Measurements from ENCODE around the gene GRM7.

The GRM7 gene

DNA sequence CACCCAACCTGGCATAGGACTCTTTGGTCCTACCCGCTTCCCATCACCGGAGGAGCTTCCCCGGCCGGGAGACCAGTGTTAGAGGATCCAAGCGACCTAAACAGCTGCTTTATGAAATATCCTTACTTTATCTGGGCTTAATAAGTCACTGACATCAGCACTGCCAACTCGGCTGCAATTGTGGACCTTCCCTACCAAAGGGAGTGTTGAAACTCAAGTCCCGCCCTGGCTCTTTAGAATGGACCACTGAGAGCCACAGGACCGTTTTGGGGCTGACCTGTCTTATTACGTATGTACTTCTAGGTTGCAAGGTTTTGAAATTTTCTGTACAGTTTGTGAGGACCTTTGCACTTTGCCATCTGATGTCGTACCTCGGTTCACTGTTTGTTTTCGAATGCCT lies 879.5 kb downstream of the GRM7 start:
- no peak for DNase-seq

DNA sequence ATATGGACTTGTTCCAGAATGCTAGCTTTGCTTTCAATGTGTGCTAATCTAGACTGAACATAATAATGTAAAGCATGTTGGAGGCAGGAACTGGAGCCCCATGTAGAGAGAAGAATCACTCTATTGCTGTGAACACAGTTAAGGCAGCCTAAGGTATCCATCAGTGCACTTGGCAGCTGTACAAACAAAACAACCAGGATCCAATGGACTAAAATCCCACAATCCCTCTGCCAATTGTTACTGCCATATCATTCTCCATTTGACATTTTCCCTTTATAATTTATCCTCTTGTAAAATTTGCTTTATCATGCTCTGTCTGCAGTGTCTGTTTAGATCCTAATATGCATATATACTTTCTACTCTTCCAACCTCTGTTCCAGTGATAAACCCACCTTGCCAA lies 883.9 kb downstream of the GRM7 start:
- DNase-seq, result no peak

DNA sequence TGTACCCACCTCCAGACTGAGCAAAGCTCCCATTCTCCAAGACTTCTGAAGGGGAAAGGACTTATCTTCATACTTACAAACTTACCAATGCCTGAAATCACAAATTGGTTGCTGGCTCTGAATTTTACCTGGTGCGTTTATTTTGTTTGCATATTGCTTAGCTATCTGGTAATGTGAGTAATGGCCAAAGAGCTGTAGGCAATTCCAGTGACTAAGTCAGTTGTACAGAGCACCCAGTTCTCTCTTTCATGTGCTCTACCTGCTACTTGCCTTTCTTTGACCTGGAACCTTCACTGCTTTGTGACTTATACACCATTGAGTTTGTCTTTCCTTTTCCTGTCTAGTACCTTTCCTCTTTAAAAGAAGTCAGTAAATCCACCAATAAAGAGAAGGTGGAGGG lies 884.8 kb downstream of the GRM7 start:
- no peak for DNase-seq

- DNase-seq, result no peak
Observed at GRCh38 chr3:7749931-7750695, 889.2 kb downstream of the GRM7 start.

GRCh38 chr3:7752005-7752404 lies 891.1 kb downstream of the GRM7 start:
- no peak for DNase-seq

GRCh38 chr3:7754653-7755441 lies 893.9 kb downstream of the GRM7 start:
- no peak for DNase-seq

DNA sequence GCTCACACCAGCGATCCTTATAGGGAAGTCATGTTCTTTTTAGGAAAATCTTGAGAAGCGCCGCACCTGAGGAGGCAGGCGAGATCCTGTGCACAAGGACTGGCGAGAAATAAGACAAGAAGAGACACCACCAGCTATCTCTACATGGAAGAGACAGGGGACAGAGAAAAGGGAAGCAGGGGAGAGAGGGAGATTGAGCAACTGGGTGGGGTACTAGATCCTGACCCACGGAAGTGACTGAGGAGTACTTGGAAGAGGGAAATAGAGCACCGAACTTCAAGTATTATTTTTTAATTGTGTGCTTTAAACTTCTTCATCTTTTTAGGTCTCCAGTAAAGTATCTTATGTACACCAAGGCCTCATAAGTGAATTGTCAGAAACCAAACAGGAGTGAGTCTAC lies 898.7 kb downstream of the GRM7 start:
- DNase-seq, result no peak

DNA sequence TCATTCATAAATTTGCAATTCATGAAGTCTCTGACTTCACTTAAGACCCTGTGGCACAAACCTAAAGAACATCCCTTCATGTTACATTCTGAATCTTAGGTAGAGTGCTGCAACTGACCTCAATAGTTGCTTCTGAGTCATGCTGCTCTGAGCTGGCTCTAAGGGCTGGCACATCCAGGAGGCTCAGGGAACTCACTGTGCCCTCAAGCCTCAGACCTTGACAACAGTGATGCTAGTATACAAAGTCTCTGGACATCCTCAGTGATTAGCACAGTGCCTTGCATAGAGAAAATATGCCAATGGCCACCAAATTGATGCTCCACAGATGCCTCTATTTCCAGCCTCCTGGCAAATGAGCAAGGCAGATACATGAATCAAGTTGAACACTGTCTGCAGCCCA lies 899.8 kb downstream of the GRM7 start:
- no peak for DNase-seq

DNA sequence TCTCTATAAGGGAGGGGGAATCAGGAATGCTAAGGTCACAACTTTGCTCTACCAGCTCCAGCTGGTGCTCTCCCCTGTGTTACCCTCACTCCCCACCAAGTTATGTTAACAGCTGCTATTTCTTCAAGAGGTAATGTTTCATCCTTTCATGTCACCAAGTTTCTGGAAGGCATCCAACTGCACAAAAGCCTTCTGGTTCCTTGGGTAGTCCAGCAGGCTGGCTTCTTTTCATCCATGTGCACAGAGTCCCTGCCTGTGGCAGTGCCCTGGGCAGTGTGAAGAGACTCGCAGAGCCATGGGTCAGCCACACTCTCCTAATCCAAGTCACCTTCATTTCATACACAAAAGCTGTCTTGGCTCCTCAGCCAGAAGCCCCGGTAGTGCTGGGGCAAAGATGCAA lies 903.2 kb downstream of the GRM7 start:
- DNase-seq, result no peak

GRCh38 chr3:7766530-7766929 lies 905.6 kb downstream of the GRM7 start:
- no peak for DNase-seq

GRCh38 chr3:7779331-7779730 lies 918.4 kb downstream of the GRM7 start:
- no peak for DNase-seq

DNA sequence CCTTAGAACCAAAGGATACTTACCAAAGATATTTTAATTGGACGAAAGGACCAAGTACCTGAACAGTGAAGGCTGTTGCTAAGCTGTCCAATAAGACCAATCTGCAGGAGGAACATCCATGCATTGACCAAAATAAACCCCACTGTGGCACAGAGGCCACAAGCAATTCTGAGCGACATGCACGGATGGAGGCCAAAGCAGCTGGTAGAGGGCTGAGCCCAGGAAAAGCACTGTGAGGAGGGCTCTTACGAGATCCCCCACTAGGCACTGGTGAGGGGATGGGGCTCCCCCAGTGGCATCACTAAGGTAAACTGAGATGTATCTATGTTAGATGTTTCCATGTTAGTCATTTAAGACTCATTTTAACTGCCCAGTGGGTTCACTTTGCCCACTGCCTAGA lies 920.5 kb downstream of the GRM7 start:
- no peak for DNase-seq

- DNase-seq, result no peak
Observed at GRCh38 chr3:7787871-7788828, 927.2 kb downstream of the GRM7 start.

DNA sequence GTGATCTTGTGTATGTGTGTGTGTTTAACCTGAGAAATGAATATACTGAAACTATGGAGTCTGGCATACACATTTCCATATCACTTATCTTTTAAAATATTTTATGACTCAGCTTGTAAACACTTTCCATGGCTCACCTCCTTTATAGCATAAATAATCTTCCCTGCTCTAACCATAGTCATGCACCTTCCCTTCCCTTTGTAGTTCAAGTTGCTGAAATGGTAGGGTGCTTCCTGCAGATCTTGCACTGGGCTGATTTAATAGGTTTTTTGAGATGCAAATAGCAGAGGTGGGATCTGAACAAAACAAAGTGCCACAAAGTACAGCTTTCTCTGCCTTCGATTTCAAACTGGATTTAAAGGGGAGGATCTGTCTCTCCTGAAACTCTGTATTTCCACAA lies 928.0 kb downstream of the GRM7 start:
- no peak for DNase-seq

DNA sequence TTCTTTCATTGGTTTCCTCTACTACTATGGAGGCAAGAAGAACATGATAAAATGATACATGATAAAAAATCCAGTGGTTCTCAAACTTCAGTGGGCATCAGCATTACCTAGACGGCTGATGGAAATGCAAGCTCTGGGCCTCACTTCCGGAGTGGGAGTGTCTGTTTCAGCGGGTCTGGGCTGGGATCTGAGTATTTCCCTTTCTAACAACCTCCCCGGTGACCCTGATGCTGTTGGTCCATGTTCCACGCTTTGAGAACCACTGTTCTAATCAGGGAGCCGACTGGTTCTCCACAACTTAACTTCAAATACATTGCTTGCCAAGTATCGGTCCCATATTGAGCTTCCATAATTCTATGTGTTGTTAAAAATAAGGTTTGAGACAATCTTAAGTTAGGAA lies 928.4 kb downstream of the GRM7 start:
- DNase-seq, result no peak

DNA sequence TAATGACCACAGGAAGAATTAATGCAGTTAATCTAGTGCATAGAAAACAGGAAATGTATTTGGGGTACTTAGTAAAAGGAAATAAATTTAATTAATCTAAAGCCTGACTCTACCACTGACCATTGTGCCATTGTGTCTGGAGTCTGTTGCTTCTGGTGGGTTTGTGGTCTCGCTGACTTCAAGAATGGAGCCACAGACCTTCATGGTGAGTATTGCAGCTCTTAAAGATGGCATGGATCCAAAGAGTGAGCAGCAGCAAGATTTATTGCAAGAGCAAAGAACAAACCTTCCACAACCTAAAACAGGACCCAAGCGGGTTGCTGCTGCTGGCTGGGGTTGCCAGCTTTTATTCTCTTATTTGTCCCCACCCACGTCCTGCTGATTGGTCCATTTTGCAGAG lies 929.2 kb downstream of the GRM7 start:
- DNase-seq, result no peak
